ENCODE measurements around the gene KCNN1.

Gene KCNN1

DNA sequence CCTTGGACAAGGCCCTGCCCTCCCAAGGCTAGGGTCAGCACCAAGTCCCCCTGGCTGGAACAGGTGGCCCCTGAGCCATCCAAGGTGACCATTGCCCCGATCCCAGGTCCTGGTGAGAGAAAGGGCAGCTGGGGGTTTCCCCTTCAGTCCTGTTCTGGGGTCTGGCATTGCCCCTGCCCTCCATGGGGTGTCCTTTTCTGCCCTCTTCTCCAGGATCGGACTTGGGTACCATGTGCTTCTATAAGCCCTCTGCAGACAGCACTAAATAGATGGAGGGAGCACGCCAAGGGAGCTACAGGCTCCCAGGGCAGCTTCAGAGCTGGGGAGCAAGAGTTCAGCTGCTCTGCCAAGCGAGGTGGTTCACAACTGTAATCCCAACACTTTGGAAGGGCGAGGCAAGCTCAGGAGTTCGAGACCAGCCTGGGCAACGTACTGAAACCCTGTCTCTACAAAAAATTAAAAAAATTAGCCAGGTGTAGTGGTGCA lies 13.5 kb upstream of the KCNN1 start:
- H3K4me1 ChIP-seq (ENCODE audit: control insufficient read depth in 2 of 2, insufficient read depth in 2 of 2, low read length in 2 of 2): peaks cover 8 to 21% of the 10 kb centered on the region in 2 donors
- H3K9ac ChIP-seq (ENCODE audit: low read depth in 1 of 2, low read length in 2 of 2): no peak overlapping the region
- H3K9me3 ChIP-seq (ENCODE audit: control insufficient read depth in 2 of 2, low read length in 2 of 2): no peaks in the 10 kb centered on the region
- no peak overlapping the region for H3K4me3 ChIP-seq (ENCODE audit: low read length in 2 of 2)
- H3K36me3 ChIP-seq (ENCODE audit: control insufficient read depth in 2 of 2, insufficient read depth in 2 of 2, low read length in 2 of 2): no peaks in the 10 kb centered on the region
- peaks cover 45 to 50% of the 10 kb centered on the region in 2 donors for H3K27me3 ChIP-seq (ENCODE audit: control insufficient read depth in 2 of 2, insufficient read depth in 2 of 2, low read length in 2 of 2)
- H3K27ac ChIP-seq (ENCODE audit: low read depth in 2 of 2, low read length in 2 of 2): no peak overlapping the region

DNA sequence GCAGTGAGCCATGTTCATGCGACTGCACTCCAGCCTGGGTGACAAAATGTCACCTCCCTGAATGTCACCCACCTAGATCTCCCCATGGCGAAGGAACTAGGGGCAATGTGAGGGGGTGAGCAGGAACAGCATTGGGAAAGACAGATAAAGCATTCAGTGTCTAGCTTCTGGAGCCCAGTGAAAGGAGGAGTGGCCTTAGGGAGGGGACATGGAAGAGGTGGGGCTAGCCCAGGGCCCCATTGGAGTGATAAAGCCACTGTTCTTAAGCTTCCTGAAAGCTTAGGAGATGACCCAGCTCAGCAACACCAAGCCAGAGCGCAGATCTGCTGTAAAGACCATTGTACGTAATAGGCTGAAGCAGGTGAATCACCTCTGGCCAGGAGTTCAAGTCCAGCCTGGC lies 13.0 kb upstream of the KCNN1 start:
- H3K36me3 ChIP-seq (ENCODE audit: control insufficient read depth in 2 of 2, insufficient read depth in 2 of 2, low read length in 2 of 2): no peaks in the 10 kb centered on the region
- no peaks in the 10 kb centered on the region for H3K9me3 ChIP-seq (ENCODE audit: control insufficient read depth in 2 of 2, low read length in 2 of 2)
- no peak overlapping the region for H3K4me3 ChIP-seq (ENCODE audit: low read length in 2 of 2)
- peaks cover 45 to 50% of the 10 kb centered on the region in 2 donors for H3K27me3 ChIP-seq (ENCODE audit: control insufficient read depth in 2 of 2, insufficient read depth in 2 of 2, low read length in 2 of 2)
- H3K4me1 ChIP-seq (ENCODE audit: control insufficient read depth in 2 of 2, insufficient read depth in 2 of 2, low read length in 2 of 2): peaks cover 8 to 19% of the 10 kb centered on the region in 2 donors
- no peak overlapping the region for H3K9ac ChIP-seq (ENCODE audit: low read depth in 1 of 2, low read length in 2 of 2)
- no peak overlapping the region for H3K27ac ChIP-seq (ENCODE audit: low read depth in 2 of 2, low read length in 2 of 2)

DNA sequence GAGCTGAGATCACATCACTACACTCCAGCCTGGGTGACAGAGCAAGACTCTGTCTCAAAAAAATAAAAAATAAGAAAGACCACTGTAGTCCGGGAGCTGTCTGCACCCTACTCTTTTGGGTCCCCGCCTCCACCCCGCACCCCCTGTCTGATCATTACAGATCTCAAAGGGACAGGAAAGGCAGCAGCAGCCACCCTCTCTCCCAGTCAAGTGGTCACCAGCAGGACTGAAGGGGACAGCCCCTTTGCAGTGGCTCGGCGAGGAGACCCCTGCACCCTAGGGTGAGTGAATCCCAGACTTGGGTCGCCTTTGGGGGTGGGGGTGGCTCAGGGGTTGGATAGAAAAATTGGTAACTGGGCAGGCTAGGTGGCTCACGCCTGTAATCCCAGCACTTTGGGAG lies 12.5 kb upstream of the KCNN1 start:
- peaks cover 45 to 46% of the 10 kb centered on the region in 2 donors for H3K27me3 ChIP-seq (ENCODE audit: control insufficient read depth in 2 of 2, insufficient read depth in 2 of 2, low read length in 2 of 2)
- no peak overlapping the region for H3K9ac ChIP-seq (ENCODE audit: low read depth in 1 of 2, low read length in 2 of 2)
- H3K36me3 ChIP-seq (ENCODE audit: control insufficient read depth in 2 of 2, insufficient read depth in 2 of 2, low read length in 2 of 2): no peaks in the 10 kb centered on the region
- no peak overlapping the region for H3K4me3 ChIP-seq (ENCODE audit: low read length in 2 of 2)
- H3K9me3 ChIP-seq (ENCODE audit: control insufficient read depth in 2 of 2, low read length in 2 of 2): no peaks in the 10 kb centered on the region
- peaks cover 8 to 16% of the 10 kb centered on the region in 2 donors for H3K4me1 ChIP-seq (ENCODE audit: control insufficient read depth in 2 of 2, insufficient read depth in 2 of 2, low read length in 2 of 2)
- H3K27ac ChIP-seq (ENCODE audit: low read depth in 2 of 2, low read length in 2 of 2): no peak overlapping the region

DNA sequence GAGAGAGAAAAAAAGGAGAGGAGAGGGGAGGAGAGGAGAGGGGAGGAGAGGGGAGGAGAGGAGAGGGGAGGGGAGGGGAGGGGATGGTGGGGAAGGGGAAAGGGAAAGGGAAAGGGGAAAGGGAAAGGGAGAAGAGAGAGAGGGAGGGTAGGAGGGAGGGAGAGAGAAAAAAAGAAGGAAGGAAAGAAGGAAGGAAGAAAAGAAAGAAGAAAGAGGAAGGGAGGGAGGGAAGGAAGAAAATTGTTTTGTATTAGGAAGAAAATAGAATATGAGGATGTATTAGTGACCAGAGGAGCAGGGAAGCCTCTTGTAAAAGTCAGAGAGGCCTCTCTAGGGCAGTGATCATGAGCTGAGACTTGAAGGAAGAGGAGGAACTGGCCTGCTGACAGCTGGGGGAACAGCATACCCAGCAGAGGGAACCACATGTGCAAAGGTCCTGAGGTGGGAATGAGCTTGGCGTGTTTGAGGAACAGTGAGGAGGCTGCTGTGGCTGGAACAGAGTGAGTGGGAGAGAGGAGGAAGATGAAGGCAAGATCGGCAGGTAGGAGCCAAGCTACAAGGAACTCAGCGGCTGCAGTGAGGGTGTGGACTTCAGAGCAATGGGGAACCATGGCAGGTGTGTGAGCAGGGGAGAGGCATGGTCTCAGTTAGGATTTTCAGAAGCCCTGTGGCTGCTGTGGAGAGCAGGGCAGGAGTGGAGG lies 9.6 kb upstream of the KCNN1 start:
- peaks cover 21 to 25% of the 10 kb centered on the region in 2 donors for H3K27me3 ChIP-seq (ENCODE audit: control insufficient read depth in 2 of 2, insufficient read depth in 2 of 2, low read length in 2 of 2)
- no peaks in the 10 kb centered on the region for H3K9me3 ChIP-seq (ENCODE audit: control insufficient read depth in 2 of 2, low read length in 2 of 2)
- no peak overlapping the region for H3K9ac ChIP-seq (ENCODE audit: low read depth in 1 of 2, low read length in 2 of 2)

DNA sequence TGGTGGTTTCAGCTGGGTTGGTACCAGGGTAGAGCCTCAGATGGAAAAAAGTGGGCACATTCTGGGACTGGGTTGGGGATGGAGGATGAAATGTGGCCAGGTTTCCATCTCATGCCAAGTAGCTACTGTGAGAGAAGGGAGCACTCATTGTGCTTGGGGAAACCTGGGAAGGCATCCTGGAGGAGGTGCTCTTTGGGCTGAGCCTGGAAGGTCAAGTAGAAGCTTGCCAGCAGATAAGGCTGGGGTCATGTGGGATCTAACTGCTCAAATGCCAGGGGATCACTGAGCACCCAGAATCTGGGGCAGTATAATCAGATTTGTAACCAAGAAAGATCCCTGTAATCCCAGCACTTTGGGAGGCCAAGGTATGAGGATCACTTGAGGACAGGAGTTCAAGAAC lies 9.0 kb upstream of the KCNN1 start:
- peaks cover 16 to 19% of the 10 kb centered on the region in 2 donors for H3K27me3 ChIP-seq (ENCODE audit: control insufficient read depth in 2 of 2, insufficient read depth in 2 of 2, low read length in 2 of 2)
- H3K27ac ChIP-seq (ENCODE audit: low read depth in 2 of 2, low read length in 2 of 2): no peak overlapping the region
- H3K9ac ChIP-seq (ENCODE audit: low read depth in 1 of 2, low read length in 2 of 2): no peak overlapping the region
- no peaks in the 10 kb centered on the region for H3K36me3 ChIP-seq (ENCODE audit: control insufficient read depth in 2 of 2, insufficient read depth in 2 of 2, low read length in 2 of 2)
- H3K4me3 ChIP-seq (ENCODE audit: low read length in 2 of 2): no peak overlapping the region
- H3K4me1 ChIP-seq (ENCODE audit: control insufficient read depth in 2 of 2, insufficient read depth in 2 of 2, low read length in 2 of 2): no peaks in the 10 kb centered on the region
- H3K9me3 ChIP-seq (ENCODE audit: control insufficient read depth in 2 of 2, low read length in 2 of 2): no peaks in the 10 kb centered on the region

More for the DNA sequence above, 9.6 kb upstream of the KCNN1 start:
- no peaks in the 10 kb centered on the region for H3K4me1 ChIP-seq (ENCODE audit: control insufficient read depth in 2 of 2, insufficient read depth in 2 of 2, low read length in 2 of 2)
- no peaks in the 10 kb centered on the region for H3K36me3 ChIP-seq (ENCODE audit: control insufficient read depth in 2 of 2, insufficient read depth in 2 of 2, low read length in 2 of 2)
- H3K27ac ChIP-seq (ENCODE audit: low read depth in 2 of 2, low read length in 2 of 2): no peak overlapping the region
- H3K4me3 ChIP-seq (ENCODE audit: low read length in 2 of 2): no peak overlapping the region

DNA sequence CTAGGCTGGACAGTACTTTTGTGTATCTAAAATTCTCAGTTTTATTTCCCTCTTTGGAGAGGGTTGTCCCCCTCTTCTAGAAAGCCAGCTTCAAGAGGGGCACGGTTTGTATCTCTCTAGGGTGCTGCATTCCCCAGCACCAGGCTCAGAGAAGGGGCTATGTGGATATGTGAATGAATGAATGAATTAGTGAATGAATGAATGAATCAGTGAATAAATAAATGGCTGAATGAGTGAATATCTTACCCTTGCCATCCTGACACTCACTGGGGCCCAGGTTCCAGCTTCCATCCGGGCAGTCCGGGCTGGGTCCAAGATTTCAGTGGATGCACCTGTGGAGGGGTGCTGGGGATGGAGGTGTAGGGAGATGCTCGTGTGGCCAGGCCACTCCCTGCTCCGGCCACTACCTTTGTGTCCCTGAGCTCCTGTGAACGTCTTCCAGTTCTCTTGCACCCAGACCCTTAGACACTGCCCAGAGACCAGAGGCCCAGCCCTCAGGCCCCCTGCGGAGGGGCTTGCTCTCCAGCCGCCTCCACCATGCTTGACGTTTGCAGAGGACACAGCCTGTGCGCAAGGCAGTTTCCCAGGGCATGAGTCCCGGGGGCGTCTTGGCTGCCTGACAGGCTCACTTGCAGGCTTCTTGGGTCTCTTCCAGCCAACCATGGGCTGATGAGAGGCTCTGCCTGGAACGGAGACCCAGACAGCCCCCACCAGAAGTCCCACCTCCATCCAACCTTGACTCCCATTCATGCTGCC lies 2.8 kb upstream of the KCNN1 start:
- H3K27me3 ChIP-seq (ENCODE audit: control insufficient read depth in 2 of 2, insufficient read depth in 2 of 2, low read length in 2 of 2): peaks cover 18 to 19% of the 10 kb centered on the region in 2 donors
- H3K9ac ChIP-seq (ENCODE audit: low read depth in 1 of 2, low read length in 2 of 2): no peak overlapping the region
- H3K9me3 ChIP-seq (ENCODE audit: control insufficient read depth in 2 of 2, low read length in 2 of 2): no peaks in the 10 kb centered on the region

DNA sequence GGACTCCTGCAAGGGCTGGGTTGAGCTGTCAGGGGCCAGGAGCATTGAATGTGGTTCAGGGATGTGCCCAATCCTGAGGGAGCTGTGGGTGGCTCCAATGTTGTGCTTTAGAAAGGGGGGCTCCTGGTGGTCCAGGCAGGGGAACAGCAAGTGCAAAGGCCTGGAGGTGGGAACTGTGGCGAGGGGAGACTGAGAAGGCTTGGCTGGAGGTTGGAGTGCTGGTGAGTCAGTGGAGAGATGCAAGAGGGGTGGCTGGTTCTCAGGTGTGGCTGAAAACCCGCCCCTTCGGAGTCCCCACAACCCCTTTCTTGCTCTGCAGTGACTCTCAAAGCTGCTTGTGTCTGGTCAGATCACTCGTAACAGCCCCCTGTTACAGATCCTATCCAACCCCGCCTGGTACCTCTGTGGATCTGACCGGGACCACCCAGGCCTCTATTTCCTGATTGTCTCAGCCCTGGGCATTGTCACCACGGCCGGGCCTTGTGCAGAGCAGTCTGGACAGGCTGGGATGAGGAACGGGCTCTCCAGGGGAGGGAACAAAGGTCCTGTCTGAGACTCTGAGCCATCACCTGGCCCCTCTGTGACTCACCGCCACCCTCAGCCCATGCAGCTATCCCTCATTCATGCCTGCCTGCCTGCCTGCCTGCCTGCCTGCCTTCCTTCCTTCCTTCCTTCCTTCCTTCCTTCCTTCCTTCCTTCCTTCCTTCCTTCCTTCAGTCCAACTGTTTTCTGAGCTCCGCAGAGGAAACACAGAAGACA lies 1.4 kb upstream of the KCNN1 start:
- Histone ChIP-seq H3K36me3 (ENCODE audit: control insufficient read depth in 2 of 2, insufficient read depth in 2 of 2, low read length in 2 of 2) (no peaks in the 10 kb centered on the region), H3K9me3 (ENCODE audit: control insufficient read depth in 2 of 2, low read length in 2 of 2) (no peaks in the 10 kb centered on the region), H3K9ac (ENCODE audit: low read depth in 1 of 2, low read length in 2 of 2) (no peak overlapping the region), H3K4me1 (ENCODE audit: control insufficient read depth in 2 of 2, insufficient read depth in 2 of 2, low read length in 2 of 2) (no peaks in the 10 kb centered on the region), H3K27ac (ENCODE audit: low read depth in 2 of 2, low read length in 2 of 2) (no peak overlapping the region), H3K4me3 (ENCODE audit: low read length in 2 of 2) (no peak overlapping the region), H3K27me3 (ENCODE audit: control insufficient read depth in 2 of 2, insufficient read depth in 2 of 2, low read length in 2 of 2) (peaks cover 18 to 19% of the 10 kb centered on the region in 2 donors)

More for the DNA sequence above, 2.8 kb upstream of the KCNN1 start:
- Histone ChIP-seq H3K36me3 (ENCODE audit: control insufficient read depth in 2 of 2, insufficient read depth in 2 of 2, low read length in 2 of 2) (no peaks in the 10 kb centered on the region), H3K4me1 (ENCODE audit: control insufficient read depth in 2 of 2, insufficient read depth in 2 of 2, low read length in 2 of 2) (no peaks in the 10 kb centered on the region), H3K27ac (ENCODE audit: low read depth in 2 of 2, low read length in 2 of 2) (no peak overlapping the region), H3K4me3 (ENCODE audit: low read length in 2 of 2) (no peak overlapping the region)

DNA sequence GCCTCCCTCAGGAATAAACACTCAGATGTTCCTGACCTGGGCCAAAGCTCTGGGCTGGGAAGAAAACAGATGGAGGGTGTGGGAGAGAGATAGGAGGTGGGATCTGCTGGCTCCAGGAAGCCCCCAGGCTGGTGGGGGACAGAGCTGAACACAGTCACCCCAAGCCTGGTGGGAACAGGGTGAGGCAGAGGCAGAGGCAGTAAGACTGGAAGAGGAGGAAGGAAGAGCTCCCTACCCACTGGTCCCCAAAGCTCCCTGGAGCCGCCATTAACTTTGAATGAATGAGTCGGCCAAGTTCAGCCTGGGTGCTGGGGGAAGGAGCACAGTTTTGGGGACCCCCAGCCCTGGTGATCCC lies 801 bp upstream of the KCNN1 start:
- Histone ChIP-seq H3K27me3 (ENCODE audit: control insufficient read depth in 2 of 2, insufficient read depth in 2 of 2, low read length in 2 of 2) (peaks cover 18 to 19% of the 10 kb centered on the region in 2 donors), H3K4me3 (ENCODE audit: low read length in 2 of 2) (no peak overlapping the region), H3K9ac (ENCODE audit: low read depth in 1 of 2, low read length in 2 of 2) (no peak overlapping the region), H3K4me1 (ENCODE audit: control insufficient read depth in 2 of 2, insufficient read depth in 2 of 2, low read length in 2 of 2) (no peaks in the 10 kb centered on the region), H3K9me3 (ENCODE audit: control insufficient read depth in 2 of 2, low read length in 2 of 2) (no peaks in the 10 kb centered on the region), H3K27ac (ENCODE audit: low read depth in 2 of 2, low read length in 2 of 2) (no peak overlapping the region), H3K36me3 (ENCODE audit: control insufficient read depth in 2 of 2, insufficient read depth in 2 of 2, low read length in 2 of 2) (no peaks in the 10 kb centered on the region)

DNA sequence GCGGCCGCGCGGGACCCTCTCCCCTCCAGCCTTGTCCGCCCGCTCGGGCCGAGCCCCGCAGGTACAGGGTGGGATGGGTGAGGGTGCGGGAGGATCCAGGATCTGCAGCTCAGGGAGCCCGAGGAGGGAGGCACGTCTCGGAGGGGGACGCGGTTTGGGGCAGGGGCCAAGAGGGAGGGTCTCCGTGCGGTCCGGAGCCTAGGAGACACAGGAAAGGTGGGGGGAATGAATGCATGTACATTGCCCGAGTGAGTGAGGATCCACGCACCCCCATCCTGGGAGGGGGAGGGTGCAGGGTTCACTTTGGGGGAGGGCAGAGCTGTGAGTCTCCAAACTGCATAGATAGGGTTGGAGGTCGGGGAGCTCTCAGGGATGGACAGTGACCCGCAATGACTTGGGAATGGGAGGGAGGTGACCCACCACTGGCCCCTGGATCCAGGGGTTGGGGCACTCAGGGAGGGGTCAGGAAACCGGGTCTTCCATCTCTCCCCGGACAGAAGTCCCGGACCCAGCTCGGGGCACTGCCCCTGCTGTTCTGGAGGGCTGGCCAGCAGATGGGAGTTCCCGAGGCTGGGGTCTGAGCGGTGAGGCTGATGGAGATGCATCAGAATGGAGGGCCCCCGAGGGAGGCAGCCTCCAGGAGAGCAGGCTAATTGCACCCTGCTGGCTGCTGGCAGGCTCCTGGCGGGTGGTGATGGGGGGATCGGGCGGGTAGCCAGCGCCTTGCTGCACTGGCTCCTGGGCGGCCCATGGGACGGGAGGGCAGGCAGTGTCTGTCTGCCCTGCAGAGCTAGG lies 547 bp downstream of the KCNN1 start:
- Histone ChIP-seq H3K9ac (ENCODE audit: low read depth in 1 of 2, low read length in 2 of 2) (no peak overlapping the region), H3K27ac (ENCODE audit: low read depth in 2 of 2, low read length in 2 of 2) (no peak overlapping the region), H3K36me3 (ENCODE audit: control insufficient read depth in 2 of 2, insufficient read depth in 2 of 2, low read length in 2 of 2) (no peaks in the 10 kb centered on the region), H3K4me3 (ENCODE audit: low read length in 2 of 2) (no peak overlapping the region), H3K27me3 (ENCODE audit: control insufficient read depth in 2 of 2, insufficient read depth in 2 of 2, low read length in 2 of 2) (peaks cover 18 to 19% of the 10 kb centered on the region in 2 donors), H3K9me3 (ENCODE audit: control insufficient read depth in 2 of 2, low read length in 2 of 2) (no peaks in the 10 kb centered on the region), H3K4me1 (ENCODE audit: control insufficient read depth in 2 of 2, insufficient read depth in 2 of 2, low read length in 2 of 2) (no peaks in the 10 kb centered on the region)
